Retinal pigment epithelial cell (primary cell): Measurements from ENCODE around the gene MTG1.

Source experiments
- DNase-seq: peaks from one replicate; pipeline ENCODE4 v3.0.0-alpha.2; 2010; ENCODE audit warnings: low read depth
- H3K4me3 ChIP-seq: 2 replicates; pipeline ENCODE4 v1.5.1; 2011; ENCODE audit warnings: mild to moderate bottlenecking, low read length, control low read depth, moderate library complexity
- CTCF ChIP-seq: conservative IDR thresholded peaks from 2 replicates; pipeline ENCODE4 v1.5.1; 2011; ENCODE audit warnings: low read depth, low read length, control low read depth, inconsistent platforms

Gene MTG1

GRCh38 chr10:133355266-133355665, 38.7 kb upstream of the MTG1 start:
- no peak overlapping the region for H3K4me3 ChIP-seq
- no peak for DNase-seq
- TF ChIP-seq CTCF, result no peak

- TF ChIP-seq CTCF, result no peak
- H3K4me3 ChIP-seq, result no peak overlapping the region
Observed at GRCh38 chr10:133355991-133356390, 38.0 kb upstream of the MTG1 start.

GRCh38 chr10:133356549-133357284, 37.2 kb upstream of the MTG1 start:
- H3K4me3 ChIP-seq, result peak overlapping the region; percentile 36
- no peak for DNase-seq
- TF ChIP-seq CTCF, result no peak

More at GRCh38 chr10:133355991-133356390, 38.0 kb upstream of the MTG1 start:
- DNase-seq, result no peak

GRCh38 chr10:133357285-133358161, 36.4 kb upstream of the MTG1 start, which contains the start of gene FUOM:
TSS of gene FUOM (minus strand) at chr10:133358019. CDS start at chr10:133358007, 12 bp downstream.
- TF ChIP-seq CTCF, result no peak
- peak within 1 kb of the TSS; percentile 38 for H3K4me3 ChIP-seq
- DNase-seq, result no peak

- H3K4me3 ChIP-seq, result no peak overlapping the region
- DNase-seq, result no peak
- no peak for TF ChIP-seq CTCF
Observed at GRCh38 chr10:133358162-133358924, 35.6 kb upstream of the MTG1 start.

GRCh38 chr10:133358925-133359310, 35.0 kb upstream of the MTG1 start:
- no peak for TF ChIP-seq CTCF
- no peak for DNase-seq
- no peak overlapping the region for H3K4me3 ChIP-seq
